GM12865 (cell line): Measurements from ENCODE around the gene CD164.

ENCODE experiments used
- DNase-seq: peaks from one replicate; pipeline ENCODE4 v3.0.0; 2010; ENCODE audit warnings: low read depth
- H3K4me3 ChIP-seq: 2 replicates; pipeline ENCODE4 v1.5.1; 2011; ENCODE audit warnings: mild to moderate bottlenecking, low read depth, low read length, control low read depth
- TF ChIP-seq, protein P1 (sequence below): IDR thresholded peaks from 2 replicates; pipeline ENCODE4 v1.5.1; 2011; ENCODE audit warnings: low read length, control low read depth, low read depth, inconsistent platforms; ENCODE audit not compliant: insufficient read depth; ENCODE audit errors: missing control alignments

The CD164 gene

DNA sequence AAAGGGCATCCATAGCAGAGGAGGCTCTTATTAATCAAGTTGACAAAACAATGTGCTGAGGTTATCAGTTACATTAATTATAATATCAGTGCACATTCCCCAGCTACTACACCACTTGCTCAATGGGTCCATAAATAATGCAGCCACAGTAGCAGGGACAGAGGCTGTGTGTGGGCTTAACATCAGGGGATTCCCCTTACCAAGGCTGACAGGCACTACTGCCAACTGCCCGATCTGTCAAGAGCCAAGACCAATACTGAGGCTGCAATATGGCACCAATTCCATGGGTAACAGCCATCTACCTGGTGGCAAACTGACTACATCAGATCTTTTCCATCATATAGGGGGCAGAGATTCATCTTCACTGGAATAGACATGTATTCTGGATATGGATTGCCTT lies 22.0 kb downstream of the CD164 start:
- TF ChIP-seq, protein P1, sequence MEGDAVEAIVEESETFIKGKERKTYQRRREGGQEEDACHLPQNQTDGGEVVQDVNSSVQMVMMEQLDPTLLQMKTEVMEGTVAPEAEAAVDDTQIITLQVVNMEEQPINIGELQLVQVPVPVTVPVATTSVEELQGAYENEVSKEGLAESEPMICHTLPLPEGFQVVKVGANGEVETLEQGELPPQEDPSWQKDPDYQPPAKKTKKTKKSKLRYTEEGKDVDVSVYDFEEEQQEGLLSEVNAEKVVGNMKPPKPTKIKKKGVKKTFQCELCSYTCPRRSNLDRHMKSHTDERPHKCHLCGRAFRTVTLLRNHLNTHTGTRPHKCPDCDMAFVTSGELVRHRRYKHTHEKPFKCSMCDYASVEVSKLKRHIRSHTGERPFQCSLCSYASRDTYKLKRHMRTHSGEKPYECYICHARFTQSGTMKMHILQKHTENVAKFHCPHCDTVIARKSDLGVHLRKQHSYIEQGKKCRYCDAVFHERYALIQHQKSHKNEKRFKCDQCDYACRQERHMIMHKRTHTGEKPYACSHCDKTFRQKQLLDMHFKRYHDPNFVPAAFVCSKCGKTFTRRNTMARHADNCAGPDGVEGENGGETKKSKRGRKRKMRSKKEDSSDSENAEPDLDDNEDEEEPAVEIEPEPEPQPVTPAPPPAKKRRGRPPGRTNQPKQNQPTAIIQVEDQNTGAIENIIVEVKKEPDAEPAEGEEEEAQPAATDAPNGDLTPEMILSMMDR, result no peak
- H3K4me3 ChIP-seq, result no peak overlapping the region
- DNase-seq, result no peak

DNA sequence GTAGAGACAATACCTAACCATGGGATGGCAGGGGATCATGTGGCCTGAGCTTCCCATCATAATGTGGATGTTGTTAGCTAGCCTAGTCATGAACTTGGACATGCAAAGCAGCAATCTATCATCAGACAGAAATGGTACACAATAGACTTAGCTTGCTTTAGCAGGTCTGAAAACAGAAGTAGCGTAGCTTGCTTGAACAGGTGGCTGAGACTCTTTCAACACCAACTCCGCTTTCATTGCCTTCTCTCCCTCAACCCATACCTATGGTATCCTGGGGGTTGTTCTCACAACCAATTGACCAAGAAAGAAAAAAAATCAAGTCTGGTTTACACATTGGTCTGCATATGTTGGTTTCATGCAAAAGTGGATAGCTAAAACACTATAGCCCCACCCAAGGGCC lies 23.0 kb downstream of the CD164 start:
- TF ChIP-seq, protein P1, result no peak
- no peak for DNase-seq

DNA sequence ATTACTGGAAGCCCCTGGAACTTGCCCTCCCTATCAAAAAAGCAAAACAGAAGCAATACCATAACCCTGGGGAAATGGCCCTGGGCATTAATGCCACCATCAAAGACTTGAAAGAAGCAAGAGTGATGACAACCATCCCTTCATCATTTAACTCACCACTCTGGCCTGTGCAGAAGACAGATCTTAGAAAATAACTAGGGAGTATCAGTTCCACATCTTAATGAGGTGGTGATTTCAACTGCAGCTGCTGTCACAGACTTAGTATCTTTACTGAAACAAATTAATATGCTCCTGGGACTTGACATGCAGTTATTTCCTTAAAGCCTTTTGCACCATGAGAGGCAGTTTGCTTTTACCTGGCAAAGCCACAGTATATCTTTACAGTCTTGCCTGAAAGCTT lies 24.1 kb downstream of the CD164 start:
- H3K4me3 ChIP-seq, result no peak overlapping the region
- TF ChIP-seq, protein P1, result no peak

More for the DNA sequence above, 23.0 kb downstream of the CD164 start:
- H3K4me3 ChIP-seq, result no peak overlapping the region

DNA sequence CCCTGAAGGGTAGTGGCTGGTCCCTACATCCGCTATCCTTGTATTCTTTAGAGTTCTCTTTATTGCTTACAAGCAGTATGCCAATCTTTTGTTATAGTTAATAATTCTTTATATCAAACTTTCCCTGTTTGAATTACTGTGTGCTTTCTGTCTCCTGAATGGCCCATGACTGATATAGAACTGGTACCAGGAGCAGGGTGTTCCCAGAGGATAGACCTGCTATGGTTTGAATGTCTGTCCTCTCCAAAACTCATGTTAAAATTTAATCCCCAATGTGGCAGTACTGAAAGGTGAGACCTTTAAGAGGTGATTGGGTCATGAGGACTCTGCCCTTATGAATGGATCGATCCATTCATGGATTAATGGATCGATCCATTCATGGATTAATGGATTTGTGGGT lies 26.0 kb downstream of the CD164 start:
- no peak overlapping the region for H3K4me3 ChIP-seq
- no peak for DNase-seq
- TF ChIP-seq, protein P1, result no peak

More for the DNA sequence above, 24.1 kb downstream of the CD164 start:
- DNase-seq, result no peak

DNA sequence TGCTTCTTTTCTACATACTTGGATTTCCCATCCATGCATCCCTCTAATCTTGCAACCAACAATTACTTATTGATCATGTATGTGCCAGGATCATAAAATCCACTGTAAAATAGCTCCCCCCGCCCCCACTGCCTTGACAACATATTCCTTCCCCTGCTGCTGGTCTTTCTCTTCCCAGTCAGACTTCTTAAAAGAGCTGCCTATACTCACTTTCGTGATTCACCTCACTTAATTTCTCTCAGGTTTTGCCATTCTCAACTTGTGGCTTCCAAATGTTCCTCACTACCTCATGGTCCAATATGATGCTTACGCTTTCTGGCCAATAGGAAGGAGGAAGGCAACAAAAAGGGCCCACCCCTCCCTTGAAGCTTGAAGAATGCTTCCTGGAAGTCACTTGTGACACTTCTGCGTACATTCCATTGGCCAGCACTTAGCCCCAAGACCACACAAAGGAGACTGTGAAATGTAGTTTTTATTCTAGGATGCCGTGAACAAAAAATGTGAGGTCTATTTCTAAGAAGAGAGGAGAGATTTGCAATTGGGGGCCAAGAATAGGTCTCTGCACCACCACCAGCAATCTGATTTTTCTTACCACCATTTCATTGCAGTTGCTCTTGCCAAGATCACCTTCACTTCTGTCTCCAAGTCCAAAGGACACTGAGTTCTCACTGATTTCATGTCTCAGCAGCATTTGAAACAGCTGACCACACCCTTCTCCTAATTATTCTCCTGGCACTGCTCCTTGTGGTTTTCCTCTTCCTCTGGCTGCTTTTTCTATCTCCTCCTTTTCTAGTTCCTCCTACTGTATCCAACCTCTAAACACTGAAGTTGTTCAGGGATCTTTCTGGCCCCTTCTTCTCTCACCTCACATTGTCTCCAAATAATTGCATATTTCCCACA lies 30.8 kb downstream of the CD164 start:
- TF ChIP-seq, protein P1, result no peak
- DNase-seq, result no peak

DNA sequence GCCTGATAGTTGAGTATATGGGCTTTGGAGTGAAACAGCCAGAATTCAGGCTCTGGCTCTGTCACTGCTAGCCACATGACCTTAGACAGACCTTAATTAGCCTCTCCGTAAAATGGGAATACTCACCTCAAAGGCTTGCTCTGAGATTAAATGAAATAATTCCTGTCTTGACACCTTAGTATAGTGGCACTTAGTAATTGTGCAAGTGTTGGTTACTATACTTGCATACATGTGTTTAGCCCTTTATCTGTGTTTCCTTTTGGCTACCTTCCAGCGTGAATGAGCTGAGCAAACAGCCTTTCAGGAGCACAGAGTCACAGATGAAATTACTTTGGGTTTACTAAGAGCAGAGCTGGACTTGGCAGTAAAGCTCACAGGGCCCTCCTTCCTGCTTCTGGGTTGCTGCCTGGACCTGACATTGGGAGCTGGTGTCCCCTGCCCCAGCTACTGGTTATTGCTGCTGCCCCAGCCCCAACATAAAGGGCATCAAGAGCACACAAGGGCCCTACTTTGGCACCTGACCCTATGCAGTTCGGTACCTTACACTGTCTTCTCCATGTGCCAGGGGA lies 32.8 kb downstream of the CD164 start:
- no peak for DNase-seq
- H3K4me3 ChIP-seq, result no peak overlapping the region
- TF ChIP-seq, protein P1, result no peak

More for the DNA sequence above, 30.8 kb downstream of the CD164 start:
- H3K4me3 ChIP-seq, result no peak overlapping the region

DNA sequence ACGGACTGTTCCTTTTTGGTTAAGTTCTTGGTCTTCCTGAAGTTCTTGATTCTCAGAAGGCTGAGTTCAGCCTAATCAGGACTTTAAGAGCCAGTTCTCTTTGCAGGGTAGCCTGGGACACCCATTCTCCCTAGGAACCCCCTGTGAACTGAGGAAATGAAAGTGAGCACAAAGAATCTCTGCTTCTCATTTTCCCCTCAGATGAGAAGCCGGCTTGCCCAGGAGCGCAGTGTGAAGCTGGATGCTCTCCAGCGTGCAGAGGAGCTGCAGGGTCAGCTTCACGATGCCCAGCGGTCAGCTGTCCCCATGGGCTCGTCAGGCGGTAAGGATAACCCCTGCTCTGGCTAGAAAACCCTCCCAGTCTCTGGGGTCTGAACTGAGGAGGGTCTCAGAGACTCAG lies 34.0 kb downstream of the CD164 start:
- H3K4me3 ChIP-seq, result no peak overlapping the region
- DNase-seq, result no peak
- TF ChIP-seq, protein P1, result no peak
